ENCODE data around the gene OR9I1. TPM values are rescaled to one million over a fixed set of nuclear protein-coding genes. Genes with fewer than 3 reads are reported as not detected.

OR9I1 gene
- not detected in 2 replicates for total RNA-seq

DNA sequence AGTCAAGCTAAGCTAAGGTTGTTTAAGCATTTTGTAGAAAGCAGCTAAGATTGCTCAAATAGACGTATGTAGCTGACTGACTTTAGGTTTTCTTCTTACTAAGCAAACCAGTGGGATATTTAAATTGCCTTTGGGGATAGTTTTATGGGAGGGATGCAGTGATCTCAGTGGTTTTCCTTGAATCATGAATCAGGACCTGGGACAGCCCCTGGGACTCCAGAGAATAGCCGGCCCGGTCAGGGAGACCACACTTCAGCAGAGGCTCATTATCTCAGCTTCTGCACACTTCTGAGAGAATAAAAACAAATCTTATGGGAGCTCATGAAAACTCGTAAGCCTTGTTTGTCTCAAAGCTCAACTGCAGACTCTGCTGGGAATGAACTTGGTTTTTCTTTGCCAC is at the start of gene OR9I1:
TSS of gene OR9I1 (minus strand) at position 62 of the 400 bp plus-strand sequence. CDS start 6,086 bp downstream, outside the sequence.
- no peak for DNase-seq (ENCODE audit: extremely low read depth, low read depth, low spot score)

DNA sequence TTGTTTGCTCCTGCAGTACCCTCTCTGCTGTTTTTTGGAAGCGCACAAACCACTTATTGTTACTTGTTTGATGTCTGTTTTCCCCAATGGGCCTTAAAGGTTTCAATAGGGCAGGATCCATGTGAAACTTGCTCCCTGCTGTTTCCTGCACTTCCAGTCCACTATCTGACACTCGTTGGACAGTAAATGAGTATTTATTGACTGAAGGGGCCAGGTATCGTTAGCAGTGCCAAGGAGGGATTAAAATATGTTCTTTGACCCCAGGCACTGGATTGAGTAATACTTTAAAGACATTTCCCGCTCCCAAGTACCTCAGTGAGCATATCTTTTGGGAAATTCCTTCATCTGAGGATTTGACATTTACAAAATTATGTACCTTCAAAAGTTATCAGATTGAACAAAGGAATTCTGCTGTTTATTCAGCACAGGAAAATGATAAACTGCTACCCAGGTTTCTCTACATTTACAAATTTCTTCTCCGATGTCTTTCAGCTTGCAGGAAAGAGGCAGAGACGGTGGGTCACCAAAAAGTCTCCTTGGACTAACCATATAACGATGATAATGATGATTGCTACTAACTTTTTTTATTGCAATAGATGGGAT is 40.3 kb upstream of the OR9I1 start:
- no peak for DNase-seq (ENCODE audit: extremely low read depth, low read depth, low spot score)

DNA sequence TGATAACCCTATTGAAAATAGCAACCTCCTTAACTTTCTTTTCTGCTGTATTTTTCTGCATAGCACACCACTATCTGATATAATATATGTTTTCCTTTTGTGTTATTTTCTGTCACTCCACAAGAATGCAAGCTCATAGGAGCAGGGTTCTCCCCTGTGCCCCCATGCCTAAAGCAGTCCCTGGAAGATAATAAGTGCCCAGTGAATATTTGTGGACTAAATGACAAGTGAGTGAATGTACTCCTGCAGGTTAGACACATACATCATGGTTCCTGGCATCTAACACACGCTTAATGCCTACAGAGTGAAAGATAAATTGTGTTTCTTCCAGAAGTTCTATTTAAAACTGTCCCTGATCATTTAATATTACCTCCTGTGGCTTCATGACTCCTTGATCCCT is 39.7 kb upstream of the OR9I1 start:
- no peak for DNase-seq (ENCODE audit: extremely low read depth, low read depth, low spot score)

DNA sequence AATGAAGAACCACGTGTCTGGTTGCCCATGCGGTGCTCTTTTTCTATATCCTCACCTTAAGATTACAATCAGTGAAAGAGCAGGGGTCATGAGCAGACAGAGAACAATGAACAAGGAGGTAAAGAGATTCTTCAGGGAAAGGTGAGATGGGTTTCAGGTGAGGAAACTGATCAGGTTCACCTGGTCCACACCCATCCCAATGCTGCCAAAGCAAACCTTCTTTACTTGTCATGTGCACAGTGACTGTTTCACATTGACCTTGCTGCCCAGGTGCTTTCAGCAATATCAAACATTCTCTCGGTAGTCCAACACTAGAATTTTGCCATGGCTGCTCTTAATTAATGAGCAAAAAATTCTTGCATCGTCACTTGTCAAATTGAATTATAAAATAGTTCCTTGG is 39.1 kb upstream of the OR9I1 start:
- no peak for DNase-seq (ENCODE audit: extremely low read depth, low read depth, low spot score)

DNA sequence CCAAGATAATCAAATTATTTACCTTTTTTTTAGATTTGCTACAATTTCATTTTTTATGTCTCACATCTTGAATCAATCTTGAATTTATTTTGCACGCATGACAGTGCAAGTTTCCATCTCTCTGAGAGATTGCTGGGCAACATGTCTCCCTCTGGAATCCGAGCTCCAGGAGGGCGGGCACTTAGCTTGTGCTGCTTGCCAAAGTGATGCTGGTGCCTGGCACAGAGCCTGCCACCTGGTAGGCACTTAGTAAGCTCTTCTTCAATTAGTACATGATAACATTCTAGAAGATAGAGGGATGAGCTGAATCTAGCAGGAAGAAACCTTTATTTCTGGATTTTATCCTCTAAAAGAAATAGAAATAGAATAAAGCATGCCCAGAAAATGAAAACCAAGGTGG is 27.5 kb upstream of the OR9I1 start:
- DNase-seq (ENCODE audit: extremely low read depth, low read depth, low spot score), result no peak

GRCh38 chr11:58142761-58143160 is 17.4 kb upstream of the OR9I1 start:
- no peak for DNase-seq (ENCODE audit: extremely low read depth, low read depth, low spot score)

GRCh38 chr11:58135171-58135570 is 9.8 kb upstream of the OR9I1 start:
- DNase-seq (ENCODE audit: extremely low read depth, low read depth, low spot score), result no peak

DNA sequence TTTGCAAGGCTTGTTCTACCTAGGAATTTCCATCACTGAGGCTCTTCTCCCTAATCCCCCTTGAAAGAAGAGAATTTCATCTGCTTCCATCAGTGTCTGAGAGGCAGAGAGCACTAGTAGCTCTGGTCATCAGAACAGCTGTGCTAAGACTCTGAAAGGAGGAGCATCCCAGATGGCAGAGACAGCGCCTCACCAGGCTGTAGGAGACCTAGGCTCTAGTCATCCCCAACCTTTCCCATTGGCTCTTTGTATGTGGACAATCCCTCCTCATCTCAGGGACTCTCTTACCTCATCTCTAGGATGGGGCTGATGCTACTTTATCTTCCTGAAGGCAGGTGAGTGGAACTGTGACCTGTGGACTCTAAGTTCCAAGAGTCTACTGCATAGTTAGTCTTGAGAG is 8.8 kb upstream of the OR9I1 start:
- DNase-seq (ENCODE audit: extremely low read depth, low read depth, low spot score), result no peak

DNA sequence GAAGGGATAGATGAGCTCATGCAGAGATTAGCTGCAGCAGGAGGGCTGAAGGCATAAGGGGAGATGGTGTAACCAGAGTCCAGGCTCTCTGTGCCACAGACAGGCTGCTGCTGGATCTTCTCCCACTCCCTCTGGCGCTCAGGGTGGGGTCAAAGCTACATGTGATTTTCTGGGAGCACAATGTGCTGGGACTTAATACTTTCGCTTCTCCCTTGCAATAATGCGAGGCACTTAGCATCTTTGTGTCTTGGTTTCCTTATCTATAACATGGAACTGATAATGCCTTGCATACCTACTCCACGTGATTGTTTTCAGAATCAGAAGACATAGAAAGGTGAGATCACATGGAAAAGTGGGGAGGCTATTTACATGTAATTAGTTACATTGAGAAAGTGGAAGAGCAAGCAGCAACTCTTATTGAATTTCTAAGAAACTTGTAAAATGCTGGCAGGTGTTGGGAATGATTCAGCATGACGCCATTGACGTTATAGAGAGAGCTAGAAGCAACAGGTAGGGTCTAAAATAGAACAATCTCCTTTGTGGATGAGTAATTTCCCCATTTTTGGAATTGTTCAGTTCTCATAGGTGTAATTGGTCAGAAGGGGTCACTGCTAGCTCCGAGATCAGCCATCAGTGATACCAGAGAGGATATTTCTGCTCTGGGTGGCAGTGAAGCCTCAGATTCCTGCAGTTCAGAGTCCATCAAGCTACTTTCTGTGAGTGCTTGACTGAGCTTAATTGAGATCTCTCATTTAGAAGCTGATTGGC is 8.2 kb upstream of the OR9I1 start:
- no peak for DNase-seq (ENCODE audit: extremely low read depth, low read depth, low spot score)

GRCh38 chr11:58127350-58127749 is 2.0 kb upstream of the OR9I1 start:
- DNase-seq (ENCODE audit: extremely low read depth, low read depth, low spot score), result no peak

- no peak for DNase-seq (ENCODE audit: extremely low read depth, low read depth, low spot score)
Measured at GRCh38 chr11:58121096-58121495, 4.2 kb downstream of the OR9I1 start.

DNA sequence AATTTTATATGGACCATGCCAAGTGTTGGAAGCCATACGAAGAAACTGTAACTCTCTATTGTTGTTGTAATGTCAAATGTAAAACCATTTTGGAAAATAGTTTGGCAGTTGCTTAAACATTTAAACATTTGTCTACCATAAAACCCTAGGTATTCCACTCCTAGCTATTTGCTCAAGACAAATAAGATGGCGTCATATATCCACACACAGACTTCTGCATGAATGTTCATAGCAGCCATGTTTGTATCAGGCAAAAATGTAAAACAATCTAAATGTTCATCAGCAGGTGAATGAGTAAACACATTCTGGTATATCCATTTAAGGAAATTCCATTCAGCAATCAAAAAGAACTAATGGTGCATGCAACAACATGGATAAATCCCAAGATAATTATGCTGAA is 27.9 kb downstream of the OR9I1 start:
- DNase-seq (ENCODE audit: extremely low read depth, low read depth, low spot score), result no peak

DNA sequence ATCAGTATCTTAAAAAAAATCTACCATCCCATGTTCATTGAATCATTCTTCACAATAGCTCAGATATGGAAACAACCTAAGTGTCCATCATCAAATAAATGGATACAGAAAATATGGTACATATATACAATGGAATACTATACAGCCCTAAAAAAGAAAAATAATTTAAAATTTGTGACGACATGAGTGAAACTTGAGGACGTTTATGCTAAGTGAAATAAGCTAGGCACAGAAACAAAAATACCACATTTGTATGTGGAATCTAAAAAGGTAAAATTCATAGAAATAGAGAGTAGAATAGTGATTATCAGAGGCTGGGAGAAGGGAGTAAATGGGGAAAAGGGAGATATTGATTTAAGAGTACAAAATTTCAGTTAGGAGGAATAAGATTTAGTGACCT is 38.8 kb downstream of the OR9I1 start:
- no peak for DNase-seq (ENCODE audit: extremely low read depth, low read depth, low spot score)

- DNase-seq (ENCODE audit: extremely low read depth, low read depth, low spot score), result no peak
Measured at GRCh38 chr11:58075781-58076180, 49.5 kb downstream of the OR9I1 start.

GRCh38 chr11:58070585-58070984 is 54.7 kb downstream of the OR9I1 start:
- no peak for DNase-seq (ENCODE audit: extremely low read depth, low read depth, low spot score)

- no peak for DNase-seq (ENCODE audit: extremely low read depth, low read depth, low spot score)
Measured at GRCh38 chr11:58068655-58069054, 56.7 kb downstream of the OR9I1 start.

DNA sequence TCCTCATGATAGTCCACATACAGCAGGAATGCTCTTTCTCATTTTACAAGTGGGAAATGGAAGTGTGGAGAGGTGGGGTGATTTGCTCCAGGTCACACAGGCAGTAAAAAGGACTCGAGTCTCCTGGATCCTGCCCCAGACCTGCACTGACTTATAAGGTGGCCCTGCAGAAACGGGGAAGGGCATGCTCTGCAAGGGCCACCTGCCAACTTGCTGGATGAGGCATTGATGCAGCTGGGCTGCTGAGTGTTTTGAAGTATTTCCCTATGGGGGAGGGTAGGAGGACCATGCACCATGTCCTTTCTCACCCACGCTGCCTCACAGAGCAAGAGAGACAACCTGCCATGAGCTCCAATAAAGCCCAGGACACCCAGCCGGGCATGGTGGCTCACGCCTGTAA is 57.6 kb downstream of the OR9I1 start:
- no peak for DNase-seq (ENCODE audit: extremely low read depth, low read depth, low spot score)

Other genes with a start within 250 kb of the OR9I1 start
- not detected in 2 replicates for gene OR9Q1, start 101.6 kb downstream of the OR9I1 start, total RNA-seq
- not detected in 2 replicates for gene OR6Q1, start 94.6 kb downstream of the OR9I1 start, total RNA-seq
- not detected in 2 replicates for gene OR9Q2, start 63.5 kb upstream of the OR9I1 start, total RNA-seq
- not detected in 2 replicates for gene OR1S2, start 78.6 kb upstream of the OR9I1 start, total RNA-seq
- not detected in 2 replicates for gene OR1S1, start 87.2 kb upstream of the OR9I1 start, total RNA-seq
- gene OR10Q1, start 103.4 kb upstream of the OR9I1 start, total RNA-seq, result not detected in 2 replicates
- not detected in 2 replicates for gene OR10W1, start 142.7 kb upstream of the OR9I1 start, total RNA-seq
- not detected in 2 replicates for gene OR5B17, start 233.5 kb upstream of the OR9I1 start, total RNA-seq